ENCODE measurements around the gene SH3GL2.

The SH3GL2 gene

GRCh38 chr9:17578911-17579793 is at the start of gene SH3GL2:
SH3GL2 (plus strand) TSS chr9:17579066.
- peak; percentile 5 for DNase-seq

GRCh38 chr9:17531642-17532254 is 47.1 kb upstream of the SH3GL2 start:
- peak; percentile 35 for DNase-seq

DNA sequence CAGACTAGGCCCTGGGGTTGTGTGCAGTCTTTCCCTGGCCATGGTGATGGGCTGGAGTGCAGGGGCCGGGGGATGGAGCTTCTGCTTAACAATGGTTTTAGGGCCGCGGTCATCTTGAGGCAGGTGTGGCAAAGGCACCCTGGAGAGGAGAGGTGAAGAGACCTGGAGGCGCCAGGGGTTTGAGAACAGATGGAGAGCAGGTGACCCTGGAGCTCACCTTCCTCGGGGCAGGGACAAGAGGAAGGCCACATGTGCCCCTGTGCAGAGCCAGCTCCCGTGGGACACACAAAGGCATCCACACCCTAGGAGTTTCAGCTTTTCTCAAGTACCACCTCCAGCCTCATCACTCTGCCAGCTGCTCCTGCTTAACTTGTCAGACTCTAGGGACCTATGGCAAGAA is 46.4 kb upstream of the SH3GL2 start:
- no peak for DNase-seq

DNA sequence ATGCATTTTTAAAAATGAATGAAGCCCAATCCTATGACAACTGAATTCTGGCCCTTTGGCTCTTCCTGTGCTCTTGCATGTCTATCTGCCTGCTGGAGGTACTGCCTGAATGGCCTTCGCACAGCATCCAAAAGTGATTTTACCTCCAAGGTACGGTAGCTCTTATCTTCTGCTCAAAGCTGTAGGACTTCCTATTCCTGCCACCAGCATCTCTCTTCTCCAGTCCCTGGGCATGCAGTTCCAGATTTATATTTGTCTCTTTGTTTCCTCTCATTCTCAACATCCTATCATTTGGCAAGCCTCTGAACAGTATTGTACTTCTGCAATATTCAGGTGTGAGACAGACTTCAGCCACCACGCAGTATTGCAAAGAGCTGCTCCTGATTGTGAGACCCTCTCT is 43.7 kb upstream of the SH3GL2 start:
- DNase-seq = no peak

- no peak for DNase-seq
Measured at GRCh38 chr9:17536027-17536426, 42.8 kb upstream of the SH3GL2 start.

GRCh38 chr9:17551023-17551422 is 27.8 kb upstream of the SH3GL2 start:
- no peak for DNase-seq

DNA sequence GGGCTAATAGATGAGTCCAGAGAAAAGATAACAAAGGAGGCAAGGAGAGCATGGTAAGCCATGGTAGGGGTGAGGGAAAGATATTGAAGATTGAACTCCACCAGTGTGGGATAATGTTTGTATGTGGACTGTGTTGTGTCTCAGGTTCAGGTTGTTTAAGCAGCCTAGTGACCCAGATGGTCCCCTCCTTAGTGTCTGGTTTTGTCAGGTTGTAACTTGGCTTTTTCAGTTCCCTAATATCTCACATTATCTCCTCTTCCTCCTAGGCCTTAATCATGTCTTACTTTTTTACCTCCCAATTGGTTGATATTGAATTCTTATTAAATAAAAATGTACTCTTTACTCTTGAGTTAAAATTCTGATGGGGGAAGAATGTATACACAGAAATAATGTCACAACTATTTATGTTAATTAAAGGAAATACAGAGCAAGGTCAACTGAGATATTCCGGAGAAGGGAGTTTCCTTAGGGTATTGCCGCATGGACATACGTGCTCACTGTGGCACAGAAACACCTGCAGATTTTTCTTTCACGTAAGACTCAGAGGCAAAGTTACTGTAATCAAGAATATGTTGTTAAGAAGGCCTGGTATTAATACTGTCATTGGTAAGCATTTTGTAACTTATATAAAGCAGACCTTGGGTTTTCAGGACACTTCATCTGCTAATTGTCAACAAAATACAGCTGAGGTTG is 23.4 kb upstream of the SH3GL2 start:
- DNase-seq = no peak

GRCh38 chr9:17556255-17556654 is 22.6 kb upstream of the SH3GL2 start:
- DNase-seq = no peak

DNA sequence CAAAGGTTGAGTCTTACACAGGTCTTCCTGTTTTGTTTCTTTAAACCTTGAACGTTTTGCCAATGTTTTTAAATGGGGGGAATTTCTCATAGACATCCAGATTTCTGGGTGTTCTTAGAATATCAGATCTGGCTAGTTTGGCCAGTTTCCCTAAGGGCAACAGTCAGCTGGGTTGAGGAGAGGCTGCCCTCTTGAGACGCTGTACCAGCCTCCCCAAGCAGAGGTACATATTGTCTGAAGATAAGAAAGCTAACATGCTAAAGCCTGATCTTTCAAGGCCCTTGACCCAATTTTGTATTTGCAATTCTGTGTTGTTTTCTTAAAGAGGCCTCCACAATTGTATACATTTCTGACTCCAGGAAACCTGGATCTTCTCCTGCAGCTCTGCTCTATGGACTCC is 21.9 kb upstream of the SH3GL2 start:
- DNase-seq = no peak

DNA sequence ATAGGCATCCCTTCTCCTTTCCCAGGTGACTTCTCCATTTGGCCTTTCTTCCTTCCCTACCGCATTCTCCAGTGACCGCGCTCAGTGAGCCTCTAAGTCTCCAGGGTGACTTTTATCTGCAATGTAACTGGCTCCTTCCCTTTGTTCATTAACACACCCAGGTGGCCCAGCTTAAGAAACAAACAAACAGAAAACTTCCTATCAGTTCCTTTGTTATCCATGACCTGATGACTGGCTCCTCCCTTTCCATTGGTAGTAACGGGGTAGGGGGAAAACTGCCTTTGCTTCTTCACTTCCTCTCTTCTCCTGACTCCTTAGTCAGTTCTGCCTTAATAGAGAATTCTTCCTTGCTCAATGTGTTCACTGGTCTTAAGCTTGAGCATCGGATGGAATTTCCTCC is 7.0 kb upstream of the SH3GL2 start:
- no peak for DNase-seq

DNA sequence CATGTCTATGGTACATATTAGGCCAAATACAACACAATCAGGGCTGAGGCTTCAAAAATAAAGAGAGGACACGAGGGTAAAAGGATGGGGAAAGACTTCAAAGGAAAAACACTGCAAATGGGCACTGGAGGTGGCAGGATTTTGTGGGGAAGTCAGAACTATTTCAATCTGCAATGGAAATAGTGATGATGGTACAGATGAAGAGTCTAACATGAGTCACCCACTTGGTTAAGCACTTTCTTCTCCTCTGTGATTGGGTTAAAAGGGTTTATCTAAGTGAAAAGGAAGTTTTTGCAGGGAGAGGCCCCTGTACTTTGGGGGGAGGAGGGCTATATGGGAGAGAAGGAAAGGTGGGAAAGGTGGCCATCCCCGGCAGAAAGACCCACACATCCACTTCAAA is 4.5 kb upstream of the SH3GL2 start:
- no peak for DNase-seq

DNA sequence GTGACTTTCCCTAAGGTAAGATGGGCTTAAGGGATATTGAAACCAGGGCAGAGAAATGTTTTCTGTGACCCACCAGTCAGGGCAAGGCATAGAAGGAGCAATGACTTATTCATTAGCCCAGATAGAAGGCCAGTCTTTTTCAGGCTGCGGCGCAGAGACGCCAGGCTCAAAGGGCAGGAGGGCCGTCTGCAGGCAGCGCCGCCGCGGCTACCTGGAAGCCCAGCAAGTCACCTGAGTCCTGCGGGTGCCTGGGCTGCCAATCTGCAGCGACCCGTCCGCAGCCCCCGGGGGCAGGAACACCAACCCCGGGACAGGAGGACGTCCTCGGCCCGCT is 322 bp upstream of the SH3GL2 start:
- no peak for DNase-seq

DNA sequence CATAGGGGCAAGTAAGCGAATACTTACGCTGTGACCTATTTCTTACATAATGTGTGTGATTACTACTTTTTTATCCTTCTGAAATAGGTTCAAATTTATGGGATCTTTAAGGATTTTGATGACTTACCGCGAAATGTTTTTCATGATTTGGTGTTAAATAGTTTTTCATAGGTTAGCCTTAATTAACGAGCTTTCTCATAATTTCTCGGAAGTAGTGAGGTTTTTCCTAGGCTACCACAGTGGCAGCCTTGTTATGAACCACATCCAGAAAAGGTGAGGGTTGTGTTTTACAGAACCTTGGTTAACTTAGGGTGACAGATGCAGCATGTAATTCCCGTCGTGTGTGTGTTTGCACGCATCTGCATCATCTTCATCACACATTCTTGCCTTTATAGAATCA is 1.3 kb downstream of the SH3GL2 start:
- no peak for DNase-seq

- no peak for DNase-seq
Measured at GRCh38 chr9:17587113-17587512, 8.2 kb downstream of the SH3GL2 start.

- DNase-seq = no peak
Measured at GRCh38 chr9:17588395-17588794, 9.5 kb downstream of the SH3GL2 start.

- DNase-seq = no peak
Measured at GRCh38 chr9:17588941-17589340, 10.1 kb downstream of the SH3GL2 start.

DNA sequence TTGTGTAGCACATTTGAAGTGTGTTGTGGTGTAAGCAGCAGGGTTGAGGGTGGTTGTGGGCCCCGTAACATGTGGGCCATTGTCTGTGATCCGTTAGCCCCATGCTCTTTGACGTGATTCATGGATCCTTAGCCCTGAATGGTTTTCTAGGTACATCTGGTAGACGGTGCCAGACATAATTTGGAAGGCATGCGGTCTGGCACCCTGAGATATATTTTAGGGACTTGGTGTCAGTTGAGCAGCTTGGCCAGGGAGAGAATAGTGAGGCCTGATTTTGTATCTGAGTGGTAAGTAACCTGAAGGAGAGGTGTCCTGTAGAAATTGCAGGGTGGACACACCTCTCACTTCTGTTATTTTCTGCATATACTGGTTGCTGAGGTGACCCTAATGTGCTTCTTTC is 10.9 kb downstream of the SH3GL2 start:
- DNase-seq = no peak

DNA sequence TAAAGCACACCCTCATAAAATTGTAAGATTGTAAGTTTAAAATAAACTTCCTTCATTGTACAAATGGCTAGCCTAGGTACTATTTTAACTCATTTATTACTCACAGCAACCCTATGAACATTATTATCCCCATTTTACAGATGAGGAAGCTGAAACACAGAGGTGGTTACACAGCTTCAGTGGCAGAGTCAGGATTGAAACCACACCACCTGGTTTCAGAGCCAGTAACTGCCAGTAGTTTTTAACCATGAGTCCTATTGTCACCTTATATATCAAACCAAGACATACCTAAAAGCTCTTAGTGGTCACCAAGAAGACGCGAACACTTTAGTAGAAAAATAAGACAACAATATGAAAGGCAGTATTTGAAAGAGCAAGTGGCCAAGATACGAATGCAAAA is 16.1 kb downstream of the SH3GL2 start:
- no peak for DNase-seq

GRCh38 chr9:17597977-17598376 is 19.1 kb downstream of the SH3GL2 start:
- DNase-seq = no peak

GRCh38 chr9:17600962-17601593 is 22.2 kb downstream of the SH3GL2 start:
- DNase-seq = no peak

- no peak for DNase-seq
Measured at GRCh38 chr9:17604556-17604955, 25.7 kb downstream of the SH3GL2 start.

GRCh38 chr9:17609312-17610005 is 30.6 kb downstream of the SH3GL2 start:
- no peak for DNase-seq

- DNase-seq = no peak
Measured at GRCh38 chr9:17611342-17611741, 32.5 kb downstream of the SH3GL2 start.
